Gastroesophageal sphincter (tissue), 3 donors: Measurements from ENCODE around the gene RNF25.

Experiments used
- POLR2A ChIP-seq, 2 donors: fragments of 450-650 bp; IDR thresholded peaks; one replicate each; pipeline ENCODE4 v1.6.1; 2017; ENCODE audit warnings: antibody characterized with exemption in 2 of 2, mild to moderate bottlenecking in 2 of 2, moderate library complexity in 1 of 2
- TF ChIP-seq, protein P1 (sequence below), 4 experiments: fragments of 200-600 bp in 2 of 4; fragments of 450-650 bp in 2 of 4; sonication (generic) in 1 of 4; IDR thresholded peaks; one replicate each; pipeline ENCODE4 v1.5.1; 2017 to 2019; ENCODE audit warnings: antibody characterized with exemption in 4 of 4, mild to moderate bottlenecking in 2 of 4, moderate library complexity in 2 of 4

DNA sequence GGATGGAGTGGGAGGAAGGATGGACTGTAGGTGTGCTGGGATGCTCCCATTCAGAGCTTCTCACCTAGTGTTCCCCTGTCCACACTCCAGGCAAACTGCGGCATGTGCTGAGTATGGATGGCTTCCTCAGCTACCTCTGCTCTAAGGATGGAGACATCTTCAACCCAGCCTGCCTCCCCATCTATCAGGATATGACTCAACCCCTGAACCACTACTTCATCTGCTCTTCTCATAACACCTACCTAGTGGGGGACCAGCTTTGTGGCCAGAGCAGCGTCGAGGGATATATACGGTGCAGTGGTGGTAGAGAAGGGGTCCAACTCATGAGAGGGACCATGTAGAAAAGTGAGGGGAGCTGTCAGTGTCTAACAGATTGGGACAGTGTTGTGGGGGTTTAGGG lies 43.9 kb downstream of the RNF25 start:
- TF ChIP-seq, protein P1, sequence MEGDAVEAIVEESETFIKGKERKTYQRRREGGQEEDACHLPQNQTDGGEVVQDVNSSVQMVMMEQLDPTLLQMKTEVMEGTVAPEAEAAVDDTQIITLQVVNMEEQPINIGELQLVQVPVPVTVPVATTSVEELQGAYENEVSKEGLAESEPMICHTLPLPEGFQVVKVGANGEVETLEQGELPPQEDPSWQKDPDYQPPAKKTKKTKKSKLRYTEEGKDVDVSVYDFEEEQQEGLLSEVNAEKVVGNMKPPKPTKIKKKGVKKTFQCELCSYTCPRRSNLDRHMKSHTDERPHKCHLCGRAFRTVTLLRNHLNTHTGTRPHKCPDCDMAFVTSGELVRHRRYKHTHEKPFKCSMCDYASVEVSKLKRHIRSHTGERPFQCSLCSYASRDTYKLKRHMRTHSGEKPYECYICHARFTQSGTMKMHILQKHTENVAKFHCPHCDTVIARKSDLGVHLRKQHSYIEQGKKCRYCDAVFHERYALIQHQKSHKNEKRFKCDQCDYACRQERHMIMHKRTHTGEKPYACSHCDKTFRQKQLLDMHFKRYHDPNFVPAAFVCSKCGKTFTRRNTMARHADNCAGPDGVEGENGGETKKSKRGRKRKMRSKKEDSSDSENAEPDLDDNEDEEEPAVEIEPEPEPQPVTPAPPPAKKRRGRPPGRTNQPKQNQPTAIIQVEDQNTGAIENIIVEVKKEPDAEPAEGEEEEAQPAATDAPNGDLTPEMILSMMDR (IDR thresholded peaks at IDR 0.05), result no peak
- no peak for TF ChIP-seq POLR2A (IDR thresholded peaks at IDR 0.05)
